Measurements from ENCODE around the gene EDARADD.

- no peak for TF ChIP-seq POLR2A (IDR thresholded peaks at IDR 0.05)
- no peak for TF ChIP-seq CTCF (IDR thresholded peaks at IDR 0.05)
Measured at GRCh38 chr1:236354330-236355147, 39.5 kb upstream of the EDARADD start.
